Activated B cell treated with CpG ODN at 0.5 μM for 24 hours (primary cell): ENCODE data around the gene CDC16. TPM values are rescaled to one million over a fixed set of nuclear protein-coding genes. Genes with fewer than 3 reads are reported as not detected.
A peak's percentile ranks its signal among the peaks of the same experiment; 100 is the strongest.

Experiments
- ATAC-seq: fragments of 200-7000 bp; cut with Tn5 transposase; one replicate; pipeline ENCODE4 v1.10.0; 2021; ENCODE audit warnings: low read depth, mild to moderate bottlenecking, moderate library complexity
- CTCF ChIA-PET: fragments of 350-600 bp; sonication (Branson Sonifier 250); formaldehyde crosslinking; loops from one replicate; lab custom pipeline; 2021; ENCODE audit warnings: antibody characterized with exemption; lab: Charles Lee
- POLR2A ChIA-PET: fragments of 350-600 bp; sonication (Branson Sonifier 250); formaldehyde crosslinking; loops from one replicate; lab custom pipeline; 2021; ENCODE audit warnings: antibody characterized with exemption; lab: Charles Lee
- DNase-seq: peaks from one replicate; pipeline ENCODE4 v3.0.0; 2022
- H3K27ac Mint-ChIP-seq: one replicate; pipeline ENCODE4 v1.8.0; 2020; ENCODE audit warnings: mixed read lengths
- H3K27me3 Mint-ChIP-seq: one replicate; pipeline ENCODE4 v1.8.0; 2021; ENCODE audit warnings: mixed read lengths
- H3K36me3 Mint-ChIP-seq: one replicate; pipeline ENCODE4 v1.8.0; 2021; ENCODE audit warnings: low read depth, mixed read lengths
- H3K4me1 Mint-ChIP-seq: one replicate; pipeline ENCODE4 v1.8.0; 2021; ENCODE audit warnings: mixed read lengths
- H3K4me3 Mint-ChIP-seq: one replicate; pipeline ENCODE4 v1.8.0; 2020; ENCODE audit warnings: mild to moderate bottlenecking, mixed read lengths
- H3K9me3 Mint-ChIP-seq: one replicate; pipeline ENCODE4 v1.8.0; 2020; ENCODE audit warnings: mixed read lengths
- CTCF ChIP-seq: fragments of 200-600 bp; IDR thresholded peaks from one replicate; pipeline ENCODE4 v1.8.0; 2022; ENCODE audit warnings: antibody characterized with exemption, mild to moderate bottlenecking
- intact Hi-C: fragments of 100-400 bp; cut with micrococcal nuclease; formaldehyde crosslinking; loops from one replicate; pipeline ENCODE4 v1.15.1; 2024
- total RNA-seq: library from RNA; stranded (reverse); gene quantifications from 2 replicates; pipeline ENCODE4 v1.2.3, GENCODE V29; 2022

The CDC16 gene, protein sequence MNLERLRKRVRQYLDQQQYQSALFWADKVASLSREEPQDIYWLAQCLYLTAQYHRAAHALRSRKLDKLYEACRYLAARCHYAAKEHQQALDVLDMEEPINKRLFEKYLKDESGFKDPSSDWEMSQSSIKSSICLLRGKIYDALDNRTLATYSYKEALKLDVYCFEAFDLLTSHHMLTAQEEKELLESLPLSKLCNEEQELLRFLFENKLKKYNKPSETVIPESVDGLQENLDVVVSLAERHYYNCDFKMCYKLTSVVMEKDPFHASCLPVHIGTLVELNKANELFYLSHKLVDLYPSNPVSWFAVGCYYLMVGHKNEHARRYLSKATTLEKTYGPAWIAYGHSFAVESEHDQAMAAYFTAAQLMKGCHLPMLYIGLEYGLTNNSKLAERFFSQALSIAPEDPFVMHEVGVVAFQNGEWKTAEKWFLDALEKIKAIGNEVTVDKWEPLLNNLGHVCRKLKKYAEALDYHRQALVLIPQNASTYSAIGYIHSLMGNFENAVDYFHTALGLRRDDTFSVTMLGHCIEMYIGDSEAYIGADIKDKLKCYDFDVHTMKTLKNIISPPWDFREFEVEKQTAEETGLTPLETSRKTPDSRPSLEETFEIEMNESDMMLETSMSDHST
- 84.2 and 98.0 TPM in 2 replicates for total RNA-seq

DNA sequence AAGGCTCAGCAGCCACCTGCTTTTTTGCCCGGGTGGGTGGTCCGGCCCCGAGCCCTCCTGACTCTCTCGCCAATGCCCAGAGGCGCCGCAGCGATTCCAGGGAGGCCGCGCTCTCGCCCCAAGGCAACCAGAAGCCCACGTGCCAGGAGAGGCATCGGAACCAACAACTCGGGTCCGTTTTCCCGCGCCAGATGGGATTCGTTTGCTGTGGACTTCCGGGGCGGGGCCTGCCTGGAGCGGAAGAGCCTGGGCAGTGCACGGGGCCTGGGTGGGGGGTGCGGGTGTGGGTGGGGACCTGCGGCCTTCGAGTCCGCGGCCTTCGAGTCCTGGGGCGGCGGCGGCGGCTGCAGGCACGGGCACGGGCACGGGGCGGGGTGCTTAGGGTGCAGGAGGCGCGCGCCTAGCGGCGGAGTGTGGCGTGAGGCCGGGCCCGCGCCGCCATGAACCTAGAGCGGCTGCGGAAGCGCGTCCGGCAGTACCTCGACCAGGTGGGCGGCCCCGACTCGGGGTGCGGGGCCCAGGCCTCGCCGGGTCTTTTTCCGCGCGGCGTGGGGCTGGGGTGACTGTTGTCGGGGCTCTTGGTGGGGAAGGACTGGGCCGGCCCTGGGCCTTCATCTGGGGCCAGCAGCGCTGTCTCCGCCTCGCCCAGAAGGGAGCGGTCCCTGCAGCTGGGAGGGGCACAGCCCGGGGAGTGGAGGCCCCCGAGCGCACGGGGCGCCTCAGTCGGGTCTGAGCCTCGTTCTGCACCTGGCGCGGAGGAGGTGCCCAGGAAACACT lies at the start of gene CDC16:
Gene CDC16 (plus strand): TSS at position 253 of the 777 bp plus-strand sequence. CDS start 188 bp downstream, at position 441.
- ChIA-PET CTCF (no interaction called here), POLR2A (interaction anchor here (0.7 to 1.6 kb wide), 3 partner anchors 45 to 169 kb away, joined by 3 to 4 read pairs (median 4); partner anchors contain the start of gene UPF3A)
- DNase-seq (peak; percentile 79), ATAC-seq (peak; percentile 85)
- peaks cover 32% of the 10 kb centered on the region for H3K36me3 Mint-ChIP-seq
- H3K4me3 Mint-ChIP-seq, result peak within 1 kb of the TSS; percentile 86
- peaks cover 10% of the 10 kb centered on the region for H3K27me3 Mint-ChIP-seq
- intact Hi-C loops, result loop anchor here (1.0 to 5.0 kb wide), 6 partner anchors 46 to 1293 kb away; partner anchors contain the start of genes CHAMP1 and UPF3A
- no peaks in the 10 kb centered on the region for H3K9me3 Mint-ChIP-seq
- H3K4me1 Mint-ChIP-seq, result peaks cover 22% of the 10 kb centered on the region
- peak within 1 kb of the TSS; percentile 88 for H3K27ac Mint-ChIP-seq
- no peak for TF ChIP-seq CTCF

DNA sequence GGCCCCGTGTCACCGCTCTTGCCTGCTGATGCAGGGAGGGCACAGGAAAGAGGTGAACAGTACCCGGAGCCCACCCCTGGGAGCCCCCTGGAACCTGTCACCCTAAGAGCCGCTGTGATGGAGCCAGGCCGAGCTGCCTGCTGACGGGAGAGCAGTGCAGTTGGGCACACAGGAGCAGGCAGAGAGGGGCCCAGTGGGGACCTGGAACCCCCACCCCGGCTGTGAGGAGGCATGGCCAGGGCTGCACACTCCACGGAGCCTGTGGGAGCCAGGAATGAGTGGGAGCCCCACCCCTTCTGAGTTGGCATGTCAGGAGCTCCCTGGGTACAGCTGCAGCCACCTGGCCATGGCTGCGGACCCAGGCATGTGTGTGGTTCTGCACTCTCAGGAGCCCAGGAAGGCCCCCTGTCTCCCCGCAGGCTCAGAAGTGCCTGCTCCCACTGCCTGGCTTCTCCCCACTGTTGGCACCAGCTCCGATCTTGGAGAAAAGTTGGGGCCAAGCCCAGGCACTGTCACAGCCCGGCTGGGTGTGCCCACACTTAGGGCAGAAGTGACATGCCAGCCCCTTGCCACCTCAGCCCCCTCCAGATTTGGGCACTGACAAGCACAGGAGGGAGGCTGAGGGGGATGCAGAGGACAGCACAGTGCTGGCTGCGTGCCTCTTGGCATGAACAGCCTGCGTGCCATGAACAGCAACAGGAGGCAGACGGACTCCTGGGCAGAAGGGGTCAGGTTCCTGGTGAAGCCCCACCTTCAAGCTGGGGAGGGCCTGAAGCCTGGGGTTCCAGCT lies 49.3 kb upstream of the CDC16 start:
- ChIA-PET POLR2A (no interaction called here), CTCF (no interaction called here)
- H3K27me3 Mint-ChIP-seq, result peaks cover 9% of the 10 kb centered on the region
- no peaks in the 10 kb centered on the region for H3K4me1 Mint-ChIP-seq
- ATAC-seq (no peak), DNase-seq (no peak)
- no peak for TF ChIP-seq CTCF
- H3K36me3 Mint-ChIP-seq, result peaks cover 1% of the 10 kb centered on the region
- H3K9me3 Mint-ChIP-seq, result peaks cover 10% of the 10 kb centered on the region
- intact Hi-C loops, result no loop called here
- no peak overlapping the region for H3K27ac Mint-ChIP-seq
- H3K4me3 Mint-ChIP-seq, result no peak overlapping the region

GRCh38 chr13:114194853-114195252 lies 39.8 kb upstream of the CDC16 start:
- H3K27me3 Mint-ChIP-seq, result no peaks in the 10 kb centered on the region
- H3K27ac Mint-ChIP-seq, result no peak overlapping the region
- H3K4me1 Mint-ChIP-seq, result no peaks in the 10 kb centered on the region
- TF ChIP-seq CTCF, result no peak
- intact Hi-C loops, result no loop called here
- ChIA-PET CTCF (no interaction called here), POLR2A (no interaction called here)
- DNase-seq (no peak), ATAC-seq (no peak)
- H3K9me3 Mint-ChIP-seq, result peaks cover 7% of the 10 kb centered on the region
- H3K4me3 Mint-ChIP-seq, result no peak overlapping the region
- H3K36me3 Mint-ChIP-seq, result no peaks in the 10 kb centered on the region

DNA sequence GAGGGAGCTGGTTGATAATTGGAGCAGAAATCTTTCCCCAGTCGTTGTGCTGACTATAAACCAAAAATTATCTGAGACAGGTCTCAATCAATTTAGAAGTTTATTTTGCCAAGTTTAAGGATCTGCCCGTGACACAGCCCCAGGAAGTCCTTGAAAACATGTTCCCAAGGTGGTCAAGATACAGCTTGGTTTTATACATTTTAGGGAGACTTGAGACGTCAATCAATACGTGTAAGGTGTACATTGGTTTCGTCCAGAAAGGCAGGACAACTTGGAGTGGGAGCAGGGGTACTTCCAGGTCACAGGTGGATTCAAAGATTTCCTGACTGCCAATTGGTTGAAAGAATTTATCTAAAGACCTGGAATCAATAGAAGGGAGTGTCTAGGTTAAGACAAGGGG lies 38.1 kb upstream of the CDC16 start:
- CTCF ChIA-PET, result no interaction called here
- H3K9me3 Mint-ChIP-seq, result peaks cover 2% of the 10 kb centered on the region
- H3K36me3 Mint-ChIP-seq, result no peaks in the 10 kb centered on the region
- DNase-seq, result no peak
- H3K27me3 Mint-ChIP-seq, result no peaks in the 10 kb centered on the region
- no peak for ATAC-seq
- POLR2A ChIA-PET, result no interaction called here
- no peak for TF ChIP-seq CTCF
- intact Hi-C loops, result no loop called here
- H3K4me1 Mint-ChIP-seq, result no peaks in the 10 kb centered on the region
- H3K4me3 Mint-ChIP-seq, result no peak overlapping the region
- H3K27ac Mint-ChIP-seq, result no peak overlapping the region
